ENCODE results near the gene ATP5F1D.

Gene ATP5F1D

DNA sequence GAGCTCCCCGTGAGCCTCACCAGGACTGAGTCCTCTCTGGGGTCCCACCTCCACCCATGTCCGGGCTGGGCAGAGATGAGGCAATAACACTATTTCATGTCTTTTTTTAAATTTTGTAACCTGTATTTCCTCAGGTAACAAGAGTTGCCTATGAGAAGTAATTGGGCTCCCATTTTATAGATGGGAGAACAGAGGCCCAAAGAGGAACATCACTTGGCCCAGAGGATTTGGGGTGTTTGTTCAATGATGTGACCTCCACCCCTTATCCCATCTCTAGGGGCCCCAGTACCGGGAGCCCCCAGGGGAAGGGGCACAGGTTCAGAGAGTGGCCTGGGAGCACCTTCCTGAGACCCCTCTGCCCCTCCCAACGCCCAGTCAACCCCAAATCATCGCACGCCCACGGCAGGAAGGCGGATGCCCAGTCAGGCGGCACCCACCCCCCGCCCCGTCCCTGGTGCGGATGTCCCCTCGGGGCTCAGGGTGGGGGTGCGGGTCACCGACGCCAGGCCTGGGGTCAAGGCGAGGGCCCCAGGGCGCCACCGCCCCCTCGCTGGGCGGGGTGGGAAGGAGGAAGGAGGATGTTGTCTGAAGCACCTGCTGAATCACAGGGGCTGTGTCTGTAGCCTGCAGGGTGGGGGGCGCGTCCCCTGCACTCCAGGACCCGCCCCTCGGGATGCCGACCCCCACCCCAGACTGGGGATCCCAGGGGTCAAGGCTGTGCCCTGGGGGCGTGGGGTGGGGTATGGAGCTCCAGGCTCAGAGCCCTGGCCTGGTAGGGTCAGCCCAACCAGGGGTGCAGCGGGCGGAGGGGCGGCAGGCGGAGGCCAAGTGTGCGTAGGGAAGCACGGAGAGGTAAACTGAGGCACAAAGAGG is 18.6 kb downstream of the ATP5F1D start:
- DNase-seq, result no peak

DNA sequence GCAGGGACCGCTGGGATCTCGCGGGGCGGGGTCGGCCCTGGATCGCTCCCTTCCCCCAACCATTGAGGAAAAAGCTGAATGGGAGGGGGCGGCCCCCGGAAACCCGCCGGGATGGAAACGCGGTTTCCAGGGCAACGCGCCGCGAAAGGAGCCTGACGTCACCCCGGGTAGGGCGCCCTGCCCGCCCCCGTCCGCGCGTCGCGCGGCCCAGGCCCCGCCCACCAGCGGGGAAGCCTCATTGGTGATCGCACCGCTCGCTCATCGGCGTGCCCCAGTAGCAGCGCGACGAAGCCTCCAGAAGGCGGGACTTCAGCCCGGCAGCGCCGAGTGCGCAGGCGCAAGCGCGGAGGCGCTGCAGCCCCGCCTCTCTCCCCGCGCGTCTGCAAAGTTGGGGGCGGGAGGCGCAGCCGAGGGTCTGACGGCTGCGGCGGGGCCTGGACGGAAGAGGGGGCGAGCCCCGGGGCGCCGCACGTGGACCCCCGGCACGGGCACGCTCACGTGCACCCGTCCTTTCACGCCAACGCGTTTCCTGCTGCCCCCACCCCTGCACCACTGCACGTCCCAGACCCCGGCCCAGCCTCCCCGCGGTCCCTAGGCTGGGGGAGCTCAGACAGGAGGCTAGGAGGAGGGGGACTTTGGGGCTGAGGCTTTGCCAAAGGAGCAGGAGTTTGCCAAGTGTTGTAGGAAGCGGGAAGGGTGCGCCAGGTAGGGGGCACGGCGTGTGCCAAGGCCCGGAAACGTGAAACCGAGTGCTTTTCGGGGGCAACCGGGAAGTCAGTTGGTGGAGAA is 19.4 kb downstream of the ATP5F1D start:
- peak; percentile 92 to 97 for DNase-seq

DNA sequence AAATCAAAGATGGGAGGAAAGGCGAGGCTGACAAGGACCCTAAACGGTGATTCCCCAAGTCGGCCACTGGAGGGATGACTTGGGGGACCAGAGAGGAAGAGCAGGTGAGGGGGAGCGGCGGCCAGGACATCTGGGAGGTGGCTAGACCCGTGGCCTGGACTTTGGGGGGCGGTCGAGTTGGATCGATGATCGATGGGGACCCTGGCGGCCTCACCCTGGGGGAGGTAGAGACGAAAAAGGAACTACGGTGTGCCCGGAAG is 19.9 kb downstream of the ATP5F1D start:
- DNase-seq, result no peak

DNA sequence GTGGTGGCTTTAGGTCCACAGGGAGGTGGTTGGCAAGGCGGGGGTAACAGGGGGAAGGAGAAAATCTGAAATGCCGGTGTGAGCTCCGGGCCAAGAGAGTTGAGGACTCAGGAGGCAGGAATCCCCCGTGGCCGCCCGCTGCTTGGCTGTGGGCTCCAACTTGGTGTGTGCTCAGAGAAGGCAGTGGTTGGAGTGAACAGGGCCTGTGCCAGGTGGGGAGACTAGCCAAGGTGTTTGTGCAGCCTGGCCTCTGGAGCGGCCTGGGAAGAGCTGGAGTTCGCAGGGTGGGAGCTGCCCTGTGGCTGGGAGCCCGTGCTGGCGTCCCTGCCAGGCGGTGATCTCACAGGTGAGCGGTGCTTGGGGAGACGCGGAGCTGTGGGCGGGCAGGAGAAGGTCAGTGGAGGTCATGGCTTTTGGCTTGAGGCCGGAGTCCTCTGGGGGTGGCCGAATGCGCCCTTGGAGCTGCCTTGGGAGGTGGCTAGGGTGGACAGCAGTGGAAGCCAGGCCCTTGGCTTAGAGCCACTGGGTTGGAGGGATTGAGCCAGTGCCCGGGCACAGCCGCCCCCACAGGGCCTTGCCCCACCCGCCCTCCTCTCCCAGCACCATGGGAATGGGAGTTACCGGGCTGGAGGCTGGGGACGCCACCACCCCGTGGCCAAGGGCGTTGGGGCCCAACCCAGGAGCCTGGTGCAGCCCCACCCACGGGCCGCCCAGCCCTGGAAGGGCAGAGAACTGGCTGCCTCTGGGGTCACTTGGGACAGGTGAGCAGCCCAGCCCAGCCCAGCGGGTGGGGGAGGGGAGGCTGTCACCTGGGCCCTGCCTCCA is 20.5 kb downstream of the ATP5F1D start:
- DNase-seq, result no peak

DNA sequence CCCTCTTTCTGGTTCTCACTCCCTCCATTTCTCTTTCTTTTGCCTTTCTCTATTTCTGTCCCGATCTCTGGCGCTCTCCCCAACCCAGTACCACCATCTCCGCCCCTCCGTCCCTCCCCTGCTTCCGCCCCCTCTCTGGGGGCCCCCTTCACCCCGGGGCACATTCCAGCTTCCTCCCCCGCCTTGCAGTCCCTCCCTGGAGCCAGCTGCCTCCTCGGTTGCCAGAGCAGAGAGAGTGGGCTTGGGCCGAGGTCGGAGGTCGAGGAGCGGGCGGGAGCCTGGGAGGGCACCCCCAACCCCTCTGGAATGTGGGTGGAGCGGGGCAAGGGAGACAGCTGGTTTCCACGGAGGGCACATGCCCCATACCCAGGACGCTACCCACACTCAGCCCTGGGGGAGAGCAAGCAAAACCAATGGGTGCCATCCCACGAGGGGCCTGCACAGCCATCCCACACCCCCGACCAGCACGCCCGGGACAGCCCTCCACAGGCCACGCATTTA is 21.1 kb downstream of the ATP5F1D start:
- no peak for DNase-seq

DNA sequence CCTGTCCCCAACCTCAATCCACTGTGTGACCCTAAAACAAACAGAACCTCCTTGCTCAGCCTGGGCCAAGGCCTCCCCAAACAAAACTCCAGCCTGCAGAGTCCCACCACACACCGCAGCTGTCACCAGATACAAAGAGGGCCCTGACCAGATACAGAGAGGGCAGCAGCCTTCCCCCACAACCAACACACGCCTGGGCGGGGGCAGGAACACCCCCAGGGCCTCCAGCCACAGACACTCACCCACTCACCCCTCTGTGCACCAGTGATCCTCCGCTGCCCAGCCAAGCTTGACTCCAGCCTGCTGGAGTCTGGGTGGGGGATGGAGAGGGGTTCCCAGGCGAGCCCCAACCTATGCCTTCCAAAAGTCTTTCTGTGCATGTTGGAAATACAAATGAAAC is 21.6 kb downstream of the ATP5F1D start:
- no peak for DNase-seq

DNA sequence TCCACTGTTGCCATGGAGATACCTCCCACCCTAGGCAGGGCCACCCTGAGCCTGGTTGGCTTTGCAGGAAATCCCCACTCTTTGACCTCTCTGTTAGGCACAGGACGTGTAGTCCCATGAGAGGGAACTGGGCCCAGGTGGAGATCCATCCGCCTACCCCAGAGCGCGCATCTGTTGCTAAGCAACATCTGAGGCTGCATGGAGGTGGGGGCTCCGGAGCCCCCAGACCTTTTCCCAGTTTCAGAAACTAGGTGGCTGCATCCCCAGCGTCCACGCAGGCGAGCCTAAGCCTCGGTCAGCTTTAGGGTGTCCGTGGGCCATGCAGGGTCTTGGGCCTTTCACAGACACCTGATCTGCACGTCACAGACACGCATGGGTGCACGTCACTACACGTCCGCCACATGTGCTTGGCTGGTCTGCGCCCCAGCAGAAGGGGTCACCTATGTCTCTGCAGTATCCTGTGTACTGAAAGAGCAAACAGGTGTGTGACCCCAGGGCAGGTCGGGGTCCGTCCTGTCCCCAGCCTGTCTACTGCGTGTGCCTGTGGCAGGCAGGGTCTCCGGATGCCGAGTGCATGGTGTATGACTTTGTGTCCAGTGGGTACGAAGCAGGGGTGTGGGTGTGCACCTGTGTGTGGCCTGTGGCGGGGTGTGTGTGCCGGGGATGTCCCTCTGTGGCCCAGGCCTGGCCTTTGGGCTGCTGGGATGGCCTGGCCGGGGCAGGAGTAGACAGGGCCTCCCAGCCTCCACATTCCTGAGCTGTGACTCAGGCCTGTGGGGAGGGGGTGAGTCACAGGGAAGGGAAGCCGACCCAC is 23.5 kb downstream of the ATP5F1D start:
- no peak for DNase-seq

DNA sequence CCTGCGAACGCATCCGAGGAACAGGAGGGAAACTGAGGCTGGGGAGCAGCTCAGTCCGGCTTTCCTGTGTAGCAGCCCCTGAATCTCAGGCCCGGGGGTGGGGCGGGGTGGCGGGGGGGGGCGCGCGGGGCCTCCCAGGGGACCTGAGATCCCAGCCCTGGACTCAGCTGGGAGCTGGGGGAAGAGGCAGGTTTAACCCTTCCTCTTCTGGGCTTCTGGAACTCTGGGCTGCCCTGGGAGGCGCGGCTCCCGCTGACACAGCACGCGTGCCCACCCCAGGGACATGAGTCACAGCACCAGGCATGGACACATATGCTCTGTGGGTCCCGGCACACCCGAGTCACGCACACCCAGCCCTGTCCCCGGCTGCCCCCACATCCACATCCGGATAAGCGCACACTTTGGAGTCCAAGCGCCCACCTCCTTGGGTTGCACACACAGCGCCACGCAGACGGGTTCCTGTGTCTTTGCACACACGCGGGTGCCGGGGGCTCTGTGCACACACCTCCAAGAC is 24.1 kb downstream of the ATP5F1D start:
- DNase-seq, result no peak

DNA sequence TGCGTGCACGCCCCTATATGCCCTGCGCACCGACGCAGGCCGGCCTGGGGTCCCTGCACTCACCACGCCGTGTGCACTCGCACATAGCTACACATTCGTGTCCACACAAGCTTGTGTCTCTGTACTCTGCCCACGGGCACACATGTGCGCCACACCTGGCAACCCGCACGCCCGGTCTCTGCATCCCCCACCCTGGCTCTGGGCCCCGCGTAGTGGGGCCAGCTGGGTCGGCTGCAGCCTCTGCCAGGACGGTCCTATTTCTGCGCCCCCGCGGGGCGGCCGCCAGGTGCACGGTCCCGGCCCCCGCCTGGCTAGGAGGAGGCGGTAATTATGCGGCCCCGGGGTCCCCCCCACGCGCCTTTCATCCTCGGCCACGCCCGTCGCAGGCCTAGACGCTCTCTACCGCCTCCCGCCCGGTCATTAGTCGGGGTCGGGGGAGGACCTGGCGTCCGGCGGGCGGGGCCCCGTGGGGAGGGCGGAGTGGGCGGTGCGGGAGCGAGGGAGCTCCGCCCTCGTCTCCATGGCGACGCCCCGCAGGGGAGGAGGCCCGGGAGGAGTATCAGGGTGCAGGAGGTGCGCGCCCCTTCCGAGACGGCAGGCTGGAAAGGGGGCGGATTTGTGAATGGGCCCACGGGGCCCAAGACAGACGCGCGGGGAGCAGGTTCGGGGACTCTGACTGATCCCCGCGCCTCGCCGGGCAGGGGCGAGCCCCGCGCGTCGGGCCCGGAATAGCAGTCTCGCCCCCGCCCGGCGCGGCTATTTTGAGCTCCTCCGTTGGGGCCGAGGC is 24.8 kb downstream of the ATP5F1D start:
- peak; percentile 68 to 72 for DNase-seq

DNA sequence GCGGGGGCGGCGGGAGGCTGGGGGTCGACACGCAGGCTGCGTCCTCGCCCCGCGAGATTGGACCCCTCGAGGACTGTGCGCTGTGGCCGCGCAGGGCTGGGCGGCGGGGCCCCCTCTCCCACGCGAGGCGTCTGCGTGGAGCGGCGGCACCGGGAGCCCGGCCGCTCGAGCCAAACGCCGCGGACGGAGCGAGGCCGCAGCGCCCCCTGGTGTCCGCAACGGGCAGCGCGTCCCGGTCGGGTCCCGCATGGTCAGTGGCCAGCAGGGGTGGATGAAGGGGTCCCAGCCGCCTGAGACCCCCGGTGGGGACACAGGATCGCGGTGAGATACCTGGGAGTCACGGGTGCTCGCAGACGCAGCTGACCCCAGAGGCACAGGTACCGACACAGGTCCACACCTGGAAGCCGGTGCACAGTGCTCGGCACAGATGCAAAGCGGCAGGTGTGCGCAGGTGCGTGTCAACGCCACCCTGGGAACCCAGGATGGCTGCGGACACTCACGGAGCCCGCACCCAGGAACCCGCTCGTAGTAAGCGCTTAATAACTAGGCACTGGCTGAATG is 25.4 kb downstream of the ATP5F1D start:
- DNase-seq, result peak in 1 of 2 experiments; percentile 56

DNA sequence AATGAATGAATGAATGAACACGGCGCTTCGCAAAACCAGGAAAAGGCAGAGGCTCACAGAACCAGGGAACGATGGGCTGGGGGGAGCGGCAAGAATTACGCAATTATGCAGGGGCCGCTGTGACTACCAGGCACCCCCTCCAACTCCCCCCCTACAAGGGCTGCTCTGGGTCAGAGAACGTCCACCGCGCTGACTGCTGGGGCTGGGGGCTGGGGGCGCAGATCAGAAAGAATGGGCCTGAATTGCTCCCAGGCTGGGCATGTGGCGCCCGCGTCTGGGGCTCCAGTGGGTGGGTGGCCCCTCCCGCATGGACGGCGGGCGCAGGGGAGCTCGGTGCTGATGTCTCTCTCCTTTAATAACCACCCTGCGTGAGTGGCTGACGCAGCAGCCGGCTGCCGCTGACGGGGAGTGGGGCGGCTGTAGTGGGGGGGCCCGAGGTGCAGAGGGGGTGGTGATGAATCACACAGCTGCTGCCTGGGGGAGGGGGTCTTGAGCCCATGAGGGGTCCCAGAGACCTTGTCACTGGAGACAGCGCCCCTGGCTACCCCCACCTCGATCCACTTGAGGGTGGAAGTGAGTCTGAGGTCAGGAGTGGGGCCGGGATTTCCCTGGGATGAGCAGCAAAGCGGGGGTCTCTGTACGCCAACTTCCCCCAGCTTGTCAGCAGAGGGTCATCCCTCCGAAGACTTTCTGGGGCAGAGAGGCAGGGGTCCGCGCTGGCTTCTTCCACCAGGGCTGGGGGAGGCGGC is 26.1 kb downstream of the ATP5F1D start:
- no peak for DNase-seq

DNA sequence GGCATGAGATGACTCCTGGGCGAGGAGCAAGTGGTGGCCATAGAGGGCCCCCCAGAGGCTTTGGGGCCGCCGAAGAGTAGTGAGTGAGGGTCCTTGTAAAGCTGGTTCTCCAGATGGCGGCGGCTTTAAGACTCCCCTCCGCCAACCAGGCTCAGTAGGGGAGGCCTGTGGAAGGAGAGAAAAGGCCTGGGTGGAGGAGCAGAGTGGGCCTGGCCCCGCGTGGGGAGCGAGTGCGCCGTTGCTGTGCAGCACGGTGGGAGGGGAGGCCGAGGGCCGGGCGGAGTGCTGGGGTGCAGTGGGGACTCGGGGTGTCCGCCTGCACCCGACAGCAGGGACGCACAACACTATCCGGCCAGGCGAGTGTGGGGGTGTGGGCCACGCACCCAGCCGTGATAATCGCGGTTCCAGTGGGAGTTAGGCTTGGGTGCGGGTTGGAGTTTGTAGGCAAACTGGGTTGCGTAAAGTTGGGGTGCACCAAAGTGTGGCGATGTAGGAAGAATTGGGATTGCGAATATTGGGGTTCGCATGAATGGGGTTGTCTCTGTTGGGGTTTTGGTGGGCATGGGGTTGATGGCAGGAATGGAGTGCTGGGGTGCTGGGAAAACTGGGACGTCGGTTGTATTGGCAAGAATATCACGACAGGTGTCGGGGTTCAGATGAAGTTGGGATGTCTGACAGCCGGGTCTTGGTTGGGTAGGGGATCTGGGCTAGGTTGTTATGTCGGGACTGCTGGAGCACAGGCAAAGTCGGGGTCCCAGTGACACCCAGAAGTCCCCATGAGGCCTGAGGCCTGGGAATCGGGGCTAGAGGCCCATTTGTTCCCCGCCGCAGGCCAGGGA is 26.9 kb downstream of the ATP5F1D start:
- no peak for DNase-seq

DNA sequence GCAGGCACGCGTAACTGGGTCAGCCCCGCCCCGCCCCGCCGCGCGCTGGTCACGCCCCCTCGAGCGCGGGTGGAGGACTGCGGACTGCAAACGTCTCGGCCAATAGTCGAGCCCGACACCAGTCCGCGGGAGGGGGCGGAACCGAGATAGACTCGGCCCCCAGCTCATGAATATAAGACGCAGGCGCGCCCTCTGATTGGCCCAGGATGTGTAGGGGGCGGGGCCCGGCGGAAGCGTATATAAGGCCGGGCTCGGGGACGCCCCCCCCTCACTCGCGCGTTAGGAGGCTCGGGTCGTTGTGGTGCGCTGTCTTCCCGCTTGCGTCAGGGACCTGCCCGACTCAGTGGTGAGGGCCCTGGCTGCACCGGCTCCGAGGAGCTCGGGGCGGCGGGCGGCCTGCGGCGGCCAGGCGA is 27.5 kb downstream of the ATP5F1D start, which contains the start of gene CIRBP:
Gene CIRBP (plus strand): TSS at position 268 of the 413 bp plus-strand sequence. CDS start 1,602 bp downstream, outside the sequence.
- DNase-seq, result peak; percentile 95 to 99

DNA sequence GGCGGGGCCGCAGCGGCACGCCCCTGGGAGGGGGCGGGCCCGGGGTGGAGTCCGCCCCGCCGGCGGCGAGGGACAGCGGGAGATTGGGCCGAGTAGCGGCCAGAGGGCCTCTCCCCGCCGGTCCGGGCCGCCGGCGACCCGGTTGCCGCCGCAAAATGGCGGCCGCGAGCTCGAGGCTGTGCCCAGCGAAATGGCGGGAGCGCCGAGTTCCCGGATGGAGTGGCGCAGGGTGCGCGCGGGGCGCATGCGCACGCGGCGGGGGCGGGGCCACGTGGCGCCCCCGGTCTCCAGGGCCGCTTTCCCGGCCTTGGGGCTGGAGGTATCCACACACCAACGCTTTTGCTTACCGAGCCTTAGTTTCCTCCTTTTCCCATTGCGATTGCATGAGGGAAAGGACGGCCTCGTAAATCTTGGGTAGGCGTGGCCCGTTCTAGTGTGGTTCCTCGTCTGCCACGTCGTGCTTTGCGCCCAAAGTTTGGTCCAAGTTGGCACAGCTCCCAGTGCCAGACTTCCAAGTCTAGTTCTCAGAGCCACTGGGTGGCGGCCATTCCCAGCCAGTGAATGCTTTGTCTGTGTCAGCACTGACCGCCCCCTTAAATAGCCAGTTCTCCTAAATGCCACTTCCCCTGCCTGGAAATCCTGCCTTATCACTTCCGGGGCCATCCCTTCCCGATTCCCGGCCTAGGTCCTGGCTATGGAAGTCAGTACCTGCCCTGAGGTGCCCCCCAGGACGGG is 28.1 kb downstream of the ATP5F1D start:
- peak; percentile 72 to 74 for DNase-seq

DNA sequence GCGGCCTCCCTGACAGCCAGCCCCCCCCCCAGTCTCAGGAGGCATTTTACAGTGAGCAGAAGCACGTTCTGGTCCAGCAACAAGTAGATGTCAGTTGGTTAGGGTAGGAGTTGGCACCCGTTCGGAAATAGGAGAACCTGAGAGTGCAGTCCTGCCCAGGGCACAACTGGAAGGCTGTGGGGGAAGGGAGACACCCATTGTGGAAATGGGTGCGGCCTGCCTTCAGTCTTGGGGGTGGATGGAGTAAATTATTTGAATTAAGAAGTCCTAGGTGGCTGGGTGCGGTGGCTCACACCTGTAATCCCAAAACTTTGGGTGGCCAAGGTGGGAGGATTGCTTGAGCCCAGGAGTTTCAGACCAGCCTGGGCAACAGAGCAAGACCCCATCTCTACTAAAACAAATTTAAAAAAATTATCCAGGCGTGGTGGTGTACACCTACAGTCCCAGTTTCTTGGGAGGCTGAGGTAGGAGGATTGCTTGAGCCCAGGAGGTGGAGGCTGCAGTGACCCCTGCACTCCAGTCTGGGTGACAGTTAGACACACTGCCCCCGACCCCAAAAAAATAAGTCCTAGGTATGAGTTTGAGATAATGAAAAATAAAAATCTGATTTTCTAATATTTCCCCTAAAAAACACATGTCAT is 28.8 kb downstream of the ATP5F1D start:
- DNase-seq, result no peak

DNA sequence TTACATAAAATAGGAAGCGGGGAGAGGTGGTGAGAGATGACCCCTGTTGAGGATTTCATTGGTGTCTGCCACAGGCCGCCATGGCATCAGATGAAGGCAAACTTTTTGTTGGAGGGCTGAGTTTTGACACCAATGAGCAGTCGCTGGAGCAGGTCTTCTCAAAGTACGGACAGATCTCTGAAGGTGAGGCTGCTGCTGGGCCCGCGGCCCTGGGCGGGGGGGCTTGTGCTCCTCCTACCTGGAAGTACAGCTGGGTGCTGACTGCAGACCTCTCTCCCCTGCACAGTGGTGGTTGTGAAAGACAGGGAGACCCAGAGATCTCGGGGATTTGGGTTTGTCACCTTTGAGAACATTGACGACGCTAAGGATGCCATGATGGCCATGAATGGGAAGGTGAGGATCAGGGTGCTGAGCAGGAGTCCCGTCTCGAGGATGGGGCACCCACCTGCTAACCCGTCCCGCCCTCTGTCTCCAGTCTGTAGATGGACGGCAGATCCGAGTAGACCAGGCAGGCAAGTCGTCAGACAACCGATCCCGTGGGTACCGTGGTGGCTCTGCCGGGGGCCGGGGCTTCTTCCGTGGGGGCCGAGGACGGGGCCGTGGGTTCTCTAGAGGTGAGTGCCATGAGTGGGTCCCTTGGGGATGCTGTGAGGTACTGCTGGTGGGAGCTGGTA is 29.4 kb downstream of the ATP5F1D start:
- no peak for DNase-seq
